ENCODE data around the gene SLC8A3. TPM values are rescaled to one million over a fixed set of nuclear protein-coding genes. Genes with fewer than 3 reads are reported as not detected.

Gene SLC8A3
- total RNA-seq, 6 experiments from 2014 or later: 0.05 to 0.13 (median 0.12) TPM; not detected in 3

GRCh38 chr14:70094106-70094505 lies 94.6 kb downstream of the SLC8A3 start:
- no peaks in the 10 kb centered on the region for H3K27me3 ChIP-seq
- no peaks in the 10 kb centered on the region for H3K36me3 ChIP-seq
- no peak overlapping the region for H3K27ac ChIP-seq
- TF ChIP-seq CTCF (IDR thresholded peaks at IDR 0.05) (no peak), POLR2A (IDR thresholded peaks at IDR 0.05) (no peak)
- 88% methylated on average over 3 of the region's 3 CpGs for WGBS (ENCODE audit: insufficient coverage, low coverage, low lambda C conversion rate, missing lambda C conversion rate)
- intact Hi-C loops (cut with DNase I): no loop called here
- no peak for ATAC-seq
- no peak overlapping the region for H3K4me3 ChIP-seq
- H3K4me1 ChIP-seq: no peaks in the 10 kb centered on the region
- no peak for DNase-seq
- no peaks in the 10 kb centered on the region for H3K9me3 ChIP-seq

GRCh38 chr14:70093156-70093555 lies 95.6 kb downstream of the SLC8A3 start:
- no peaks in the 10 kb centered on the region for H3K36me3 ChIP-seq
- H3K9me3 ChIP-seq: no peaks in the 10 kb centered on the region
- ATAC-seq: no peak
- H3K27ac ChIP-seq: no peak overlapping the region
- intact Hi-C loops (cut with DNase I): no loop called here
- WGBS (ENCODE audit: insufficient coverage, low coverage, low lambda C conversion rate, missing lambda C conversion rate): no CpG with 5 or more reads among the region's 2 CpGs
- TF ChIP-seq CTCF (IDR thresholded peaks at IDR 0.05) (no peak), POLR2A (IDR thresholded peaks at IDR 0.05) (no peak)
- no peak overlapping the region for H3K4me3 ChIP-seq
- no peaks in the 10 kb centered on the region for H3K4me1 ChIP-seq
- no peak for DNase-seq
- no peaks in the 10 kb centered on the region for H3K27me3 ChIP-seq

GRCh38 chr14:70087380-70087697 lies 101.4 kb downstream of the SLC8A3 start:
- WGBS (ENCODE audit: insufficient coverage, low coverage, low lambda C conversion rate, missing lambda C conversion rate): 0% methylated on average over 2 of the region's 2 CpGs
- DNase-seq: no peak
- intact Hi-C loops (cut with DNase I): no loop called here

GRCh38 chr14:70086685-70087379 lies 101.9 kb downstream of the SLC8A3 start:
- Histone ChIP-seq H3K27ac (no peak overlapping the region), H3K4me3 (no peak overlapping the region), H3K36me3 (no peaks in the 10 kb centered on the region), H3K27me3 (no peaks in the 10 kb centered on the region), H3K4me1 (no peaks in the 10 kb centered on the region), H3K9me3 (no peaks in the 10 kb centered on the region)
- 24% methylated on average over 5 of the region's 5 CpGs for WGBS (ENCODE audit: insufficient coverage, low coverage, low lambda C conversion rate, missing lambda C conversion rate)
- intact Hi-C loops (cut with DNase I): no loop called here
- peak in 2 of 3 donors; percentile 46 to 48 for DNase-seq
- no peak for TF ChIP-seq POLR2A (IDR thresholded peaks at IDR 0.05)
- peak; percentile 55 to 69 (median 66) for TF ChIP-seq CTCF (IDR thresholded peaks at IDR 0.05)
- ATAC-seq: peak; percentile 78 to 95 (median 81)

More at GRCh38 chr14:70087380-70087697, 101.4 kb downstream of the SLC8A3 start:
- Histone ChIP-seq H3K27ac (no peak overlapping the region), H3K36me3 (no peaks in the 10 kb centered on the region), H3K9me3 (no peaks in the 10 kb centered on the region), H3K4me1 (no peaks in the 10 kb centered on the region), H3K4me3 (no peak overlapping the region), H3K27me3 (no peaks in the 10 kb centered on the region)
- TF ChIP-seq CTCF (IDR thresholded peaks at IDR 0.05) (no peak), POLR2A (IDR thresholded peaks at IDR 0.05) (no peak)
- ATAC-seq: no peak
